HL-60/S4 treated with phorbol 12-myristate 13-acetate at 8.2 ng/mL for 4 days and 3 days (cell line): Measurements from ENCODE around the gene TEX10.
"Not testable (repeated sequence)": the region's sequence is repeated elsewhere in the genome, so short reads cannot be mapped to it uniquely, and the experiment has no call there.

ENCODE experiments used
- in situ Hi-C: fragments of 300-500 bp; cut with MboI; formaldehyde crosslinking; loops from 2 replicates; pipeline ENCODE4 v1.15.0; 2022; ENCODE audit warnings: low sequenced_read_pairs

Gene TEX10

DNA sequence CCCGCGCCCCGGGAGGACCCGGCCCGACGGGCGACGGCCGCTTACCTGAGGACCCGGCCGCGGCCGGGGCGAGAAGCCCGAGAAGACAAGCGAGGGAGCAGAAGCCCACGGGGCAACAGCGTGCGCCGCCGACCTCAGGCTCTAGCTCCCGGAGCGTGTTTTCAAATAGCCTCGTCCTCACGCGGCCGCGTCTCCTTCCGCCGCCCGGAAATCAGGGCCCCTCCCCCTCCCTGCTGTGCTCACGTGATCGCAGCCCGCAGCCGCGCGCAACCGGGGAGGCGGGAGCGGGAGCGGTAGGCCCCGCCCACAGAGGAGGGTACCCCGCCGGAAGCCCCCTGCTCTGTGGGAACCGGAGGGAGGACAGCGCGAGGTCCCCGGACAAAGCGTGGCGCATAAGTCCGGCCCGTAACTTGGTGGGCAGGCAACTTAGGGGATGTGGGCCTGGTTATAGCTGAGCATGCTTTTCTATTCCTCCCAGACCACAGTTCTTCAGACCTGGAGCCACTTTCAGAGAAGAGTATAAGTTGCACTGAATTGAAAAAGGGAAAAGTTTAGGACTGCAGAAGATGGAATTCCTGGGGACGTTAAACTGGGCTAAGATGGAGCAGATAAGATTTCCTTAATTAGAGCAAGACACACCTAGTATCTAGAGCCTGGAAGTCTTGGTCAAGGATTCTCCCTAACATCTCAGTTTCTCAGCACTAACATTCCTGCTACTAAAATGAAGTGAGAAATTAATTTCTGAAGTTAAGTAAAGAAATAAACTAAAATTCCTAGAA, at the start of gene TEX10:
Gene TEX10 (minus strand): TSS at position 216 of the 779 bp plus-strand sequence. CDS start 3,579 bp downstream, outside the sequence.
- in situ Hi-C loops, result no loop called here

DNA sequence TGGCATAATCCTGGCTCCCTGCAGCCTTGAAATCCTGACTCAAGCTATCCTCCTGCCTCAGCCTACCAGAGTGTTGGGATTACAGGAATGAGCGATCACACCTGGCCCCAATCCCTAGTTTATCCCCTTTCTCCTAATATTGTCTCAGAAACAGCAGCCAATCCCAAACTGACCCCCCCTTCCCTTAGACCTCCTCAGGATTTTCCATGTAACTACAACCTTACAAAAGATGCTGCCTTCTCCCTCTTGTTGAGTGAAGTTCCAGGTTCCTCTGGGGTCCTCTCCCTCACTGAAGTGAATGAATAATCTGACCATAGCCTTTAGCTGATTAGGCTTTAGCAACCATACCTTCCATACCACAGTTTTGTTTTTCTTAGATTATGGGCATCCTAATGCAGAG, 48.3 kb upstream of the TEX10 start:
- in situ Hi-C loops, result no loop called here

DNA sequence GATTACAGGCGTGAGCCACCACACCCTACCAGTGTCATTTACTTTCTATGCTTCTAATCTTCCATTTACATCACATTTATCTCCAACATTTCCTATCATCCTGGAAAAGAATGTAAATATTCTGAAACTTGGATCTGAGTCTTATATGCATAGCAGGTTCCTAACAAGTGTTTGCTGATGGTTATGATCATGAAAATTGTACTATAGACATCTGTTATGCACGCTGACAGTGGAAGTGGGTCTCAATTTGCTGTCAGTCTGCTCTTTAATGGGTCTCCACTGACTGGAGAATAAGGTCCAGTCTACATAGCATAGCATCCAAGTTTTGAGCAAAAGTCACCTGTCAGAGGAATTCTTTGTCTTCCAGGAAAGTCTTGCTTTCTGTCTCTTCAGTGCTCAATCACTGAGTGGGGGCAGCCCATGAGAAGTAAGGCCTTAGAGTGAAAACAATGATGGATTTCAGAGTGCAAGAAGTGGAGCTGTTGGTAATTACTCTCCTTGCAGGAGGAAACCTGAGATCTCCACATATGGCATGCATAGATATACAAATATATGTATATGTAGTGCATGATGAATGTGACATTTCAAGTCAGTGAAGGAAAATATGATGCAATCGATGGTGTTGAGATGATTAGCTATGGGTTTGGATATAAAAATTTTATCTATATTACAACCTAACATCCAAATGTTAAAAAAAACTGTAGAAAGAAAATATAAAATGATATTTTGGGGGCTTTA, 45.0 kb upstream of the TEX10 start:
- in situ Hi-C loops, result no loop called here

DNA sequence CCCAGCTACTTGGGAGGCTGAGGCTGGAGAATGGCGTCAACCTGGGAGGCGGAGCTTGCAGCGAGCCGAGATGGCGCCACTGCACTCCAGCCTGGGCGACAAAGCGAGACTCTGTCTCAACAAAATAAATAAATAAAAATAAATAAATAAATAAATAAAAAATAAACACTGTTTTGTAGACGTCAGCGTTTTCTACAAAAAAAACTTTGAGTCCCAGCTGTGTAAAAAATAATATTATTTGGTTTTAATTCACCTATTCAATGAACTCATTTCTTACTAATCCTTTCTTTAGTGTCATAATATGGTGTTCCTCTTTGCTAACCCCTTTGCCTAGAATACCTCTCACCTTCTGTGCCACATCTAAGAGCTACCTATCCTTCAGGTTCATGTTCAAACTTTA, 44.0 kb upstream of the TEX10 start:
- in situ Hi-C loops, result no loop called here

DNA sequence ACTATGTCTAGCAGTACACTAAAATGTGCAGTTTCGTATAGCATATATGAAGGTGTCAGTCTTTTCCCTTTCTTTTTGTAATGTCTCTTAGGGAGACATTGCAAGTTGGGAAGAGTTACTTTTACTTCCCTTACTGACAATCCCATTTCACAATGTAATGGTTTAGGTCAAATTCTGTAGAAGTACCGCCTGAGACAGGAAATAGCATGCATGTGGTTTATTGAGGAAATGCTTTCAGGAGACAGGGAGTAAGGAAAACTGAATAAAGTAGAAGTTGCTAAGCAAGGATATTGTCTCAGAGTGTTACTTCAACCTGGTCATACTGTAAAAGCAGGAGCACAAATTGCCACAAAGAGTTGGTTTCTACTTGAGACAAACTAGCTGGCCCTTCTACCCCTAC, 42.1 kb upstream of the TEX10 start:
- in situ Hi-C loops, result no loop called here

DNA sequence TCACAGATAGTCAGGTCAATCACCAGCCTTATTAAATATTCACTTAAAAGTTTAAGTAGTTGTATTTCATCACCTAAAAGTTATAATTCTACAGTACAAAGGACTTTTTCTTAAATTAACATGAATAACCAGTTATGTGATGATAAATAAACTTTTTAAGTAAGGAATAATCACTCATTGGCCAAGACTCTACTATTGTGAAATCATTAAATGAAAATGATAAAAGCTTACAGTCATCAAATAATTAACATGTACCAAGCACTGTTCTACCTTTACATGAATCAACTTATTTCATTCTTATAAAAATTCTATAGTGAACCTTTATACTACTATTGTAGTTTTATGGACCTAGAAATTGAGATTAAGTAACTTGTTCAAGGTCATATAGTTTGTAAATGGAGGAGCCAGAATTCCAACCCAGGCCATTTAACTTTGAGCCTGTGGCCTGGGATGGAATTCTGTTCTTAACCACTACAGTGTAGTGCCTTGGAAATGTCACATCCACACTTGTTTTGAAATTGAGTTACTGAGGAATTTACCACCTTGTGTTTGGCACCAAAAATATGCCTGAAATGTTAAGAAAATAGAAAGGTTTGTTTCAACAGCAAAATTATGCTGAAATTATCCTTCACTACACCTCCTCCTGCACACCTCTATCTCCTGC, 41.4 kb upstream of the TEX10 start:
- in situ Hi-C loops, result no loop called here

DNA sequence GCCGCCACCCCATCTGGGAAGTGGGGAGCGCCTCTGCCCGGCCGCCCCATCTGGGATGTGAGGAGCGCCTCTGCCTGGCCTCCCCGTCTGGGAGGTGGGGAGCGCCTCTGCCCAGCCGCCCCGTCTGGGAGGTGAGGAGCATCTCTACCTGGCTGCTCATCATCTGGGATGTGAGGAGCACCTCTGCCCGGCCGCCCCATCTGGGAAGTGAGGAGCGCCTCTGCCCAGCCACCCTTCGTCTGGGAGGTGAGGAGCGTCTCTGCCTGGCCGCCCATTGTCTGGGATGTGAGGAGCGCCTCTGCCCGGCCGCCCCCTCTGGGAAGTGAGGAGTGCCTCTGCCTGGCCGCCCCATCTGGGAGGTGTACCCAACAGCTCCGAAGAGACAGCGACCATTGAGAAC, 40.2 kb upstream of the TEX10 start:
- in situ Hi-C loops, result not testable (repeated sequence)

DNA sequence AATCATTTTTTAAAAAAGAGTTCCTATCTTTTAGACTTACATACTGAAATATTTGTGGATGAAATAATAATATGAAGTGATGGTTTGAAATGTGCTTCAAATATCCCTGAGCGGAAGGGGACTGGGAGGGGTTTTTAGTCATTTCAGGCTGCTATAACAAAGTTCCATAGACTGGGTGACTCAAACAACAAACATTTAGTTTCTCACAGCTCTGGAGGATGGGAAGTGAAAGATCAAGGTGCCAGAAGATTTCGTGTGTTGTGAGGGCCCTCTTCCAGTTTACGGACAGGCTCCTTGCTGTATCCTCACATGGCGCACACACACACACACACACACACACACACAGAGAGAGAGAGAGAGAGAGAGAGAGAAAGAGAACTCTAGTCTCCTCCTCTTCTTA, 27.1 kb upstream of the TEX10 start:
- in situ Hi-C loops, result no loop called here

DNA sequence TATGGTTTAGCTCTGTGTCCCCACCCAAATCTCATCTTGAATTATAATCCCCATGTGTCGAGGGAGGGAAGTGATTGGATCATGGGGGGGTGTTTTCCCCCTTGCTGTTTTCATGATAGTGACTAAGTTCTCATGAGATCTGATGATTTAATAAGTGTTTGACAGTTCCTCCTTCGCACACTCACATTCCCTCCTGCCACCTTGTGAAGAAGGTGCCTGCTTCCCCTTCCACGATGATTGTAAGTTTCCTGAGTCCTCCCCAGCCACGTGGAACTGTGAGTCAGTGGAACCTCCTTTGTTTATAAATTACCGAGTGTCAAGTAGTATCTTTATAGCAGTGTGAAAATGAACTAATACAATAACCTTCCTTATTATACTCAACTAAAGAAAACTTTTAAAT, 24.3 kb upstream of the TEX10 start:
- in situ Hi-C loops, result no loop called here

DNA sequence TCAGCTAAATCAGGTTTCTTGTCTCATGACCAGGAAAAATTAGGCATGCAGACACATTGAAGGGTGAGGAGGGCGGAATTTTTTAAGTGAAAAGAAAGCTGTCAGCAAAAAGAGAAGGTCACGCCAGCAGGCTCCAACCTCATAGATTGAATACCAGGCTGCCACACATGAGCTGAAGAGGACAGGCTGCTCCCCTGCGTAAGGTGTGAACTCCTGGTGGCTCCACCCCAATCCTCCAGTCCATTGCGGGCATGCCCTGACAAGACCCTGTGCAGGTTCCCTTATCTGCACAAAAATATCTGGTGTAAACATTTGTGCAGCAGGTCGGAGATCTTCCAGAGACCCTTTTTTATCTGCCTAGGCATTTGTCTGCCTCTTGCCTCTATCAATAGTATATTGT, 22.9 kb upstream of the TEX10 start:
- in situ Hi-C loops, result no loop called here

DNA sequence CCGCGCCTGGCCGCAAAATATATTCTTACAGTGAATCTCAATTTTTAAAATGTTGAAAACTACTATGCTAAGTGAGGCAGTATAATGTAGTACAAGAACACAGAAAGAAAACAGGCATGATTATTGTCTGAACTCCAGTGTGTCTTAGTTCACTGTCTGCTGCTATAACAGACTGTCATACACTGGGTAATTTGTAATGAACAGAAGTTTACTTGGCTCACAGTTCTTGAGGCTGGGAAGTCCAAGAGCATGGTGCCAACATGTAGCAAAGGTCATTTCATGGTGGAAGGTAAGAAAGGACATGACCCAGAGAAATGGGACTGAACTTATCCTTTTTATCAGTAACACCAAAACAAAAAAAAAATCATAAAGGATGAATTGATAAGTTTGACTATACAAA, 19.9 kb upstream of the TEX10 start:
- in situ Hi-C loops, result no loop called here

DNA sequence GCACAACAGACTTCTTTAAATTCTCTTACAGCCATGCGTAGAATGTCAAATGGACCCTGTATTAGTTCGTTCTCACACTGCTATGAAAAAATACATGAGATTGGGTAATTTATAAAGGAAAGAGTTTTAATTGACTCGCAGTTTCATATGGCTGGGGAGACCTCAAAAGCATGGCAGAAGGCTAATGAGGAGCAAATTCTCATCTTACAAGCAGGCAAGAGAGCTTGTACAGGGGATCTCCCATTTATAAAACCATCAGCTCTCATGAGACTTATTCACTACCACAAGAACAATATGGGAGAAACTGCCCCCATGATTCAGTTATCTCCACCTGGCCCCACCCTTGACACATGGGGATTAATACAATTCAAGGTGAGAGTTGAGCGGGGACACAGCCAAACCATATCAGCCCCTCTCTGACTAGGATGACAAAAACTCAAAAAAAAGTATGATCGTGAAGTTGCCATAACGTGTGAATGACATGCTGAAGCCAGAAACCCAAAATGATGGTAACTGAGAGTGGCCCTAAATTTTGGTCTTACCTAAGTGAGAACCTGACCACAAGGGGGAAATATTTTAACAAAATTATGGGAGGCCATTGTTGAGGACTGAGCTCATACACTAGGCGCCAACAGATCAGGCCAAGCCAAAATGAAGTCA, 17.5 kb upstream of the TEX10 start:
- in situ Hi-C loops, result no loop called here

DNA sequence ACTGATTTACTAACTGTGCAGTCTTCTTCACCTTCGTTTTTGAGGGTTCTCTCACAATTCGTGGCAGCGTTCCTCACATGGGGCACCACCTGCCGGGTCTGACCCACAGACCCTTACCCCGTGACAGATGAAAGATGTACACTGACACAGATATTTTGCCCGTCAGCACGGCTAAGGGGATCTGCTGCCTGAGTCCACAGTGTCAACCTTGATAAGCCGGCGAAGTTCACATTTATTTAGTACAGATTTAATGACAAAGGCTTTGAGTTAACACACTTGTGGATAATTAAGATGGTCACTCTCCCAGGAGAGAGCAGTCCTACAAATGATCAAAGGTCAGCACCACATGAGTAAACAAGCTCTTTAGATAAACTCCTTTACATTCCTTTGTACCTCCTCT, 15.9 kb upstream of the TEX10 start:
- in situ Hi-C loops, result no loop called here

DNA sequence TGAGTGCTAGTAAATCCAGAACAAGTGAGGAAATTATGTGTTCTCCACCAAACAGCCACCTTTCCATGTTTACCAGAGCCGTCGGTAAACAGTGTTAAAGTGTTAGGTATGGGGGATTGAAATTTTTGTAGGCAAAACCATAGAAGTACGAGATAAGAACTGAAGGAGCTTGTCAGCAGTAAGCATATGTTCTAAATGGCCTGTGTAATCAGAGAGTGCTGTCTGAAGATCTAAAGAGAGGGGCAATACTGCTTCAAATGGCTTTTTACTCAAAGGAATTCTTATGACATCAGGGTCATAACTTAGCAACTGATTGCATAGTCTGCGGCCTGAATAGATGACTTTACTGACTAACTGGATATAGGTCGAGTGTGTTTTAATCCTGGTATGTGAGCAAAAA, 13.4 kb upstream of the TEX10 start:
- in situ Hi-C loops, result no loop called here

DNA sequence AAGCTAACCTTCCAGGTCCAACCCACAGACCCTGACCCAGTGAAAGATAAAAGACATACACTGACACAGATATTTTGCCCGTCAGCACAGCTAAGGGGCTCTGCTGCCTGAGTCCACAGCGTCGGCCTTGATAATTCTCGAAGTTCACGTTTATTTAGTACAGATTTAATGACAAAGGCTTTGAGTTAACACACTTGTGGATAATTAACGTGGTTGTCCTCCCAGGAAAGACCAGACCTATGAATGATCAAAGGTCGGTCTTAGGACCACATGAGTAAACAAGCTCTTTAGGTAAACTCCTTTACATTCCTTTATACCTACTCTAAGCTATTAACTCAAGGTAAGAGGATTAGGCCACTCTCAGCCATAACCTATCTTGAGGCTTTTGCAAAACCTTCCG, 11.3 kb upstream of the TEX10 start:
- in situ Hi-C loops, result no loop called here

DNA sequence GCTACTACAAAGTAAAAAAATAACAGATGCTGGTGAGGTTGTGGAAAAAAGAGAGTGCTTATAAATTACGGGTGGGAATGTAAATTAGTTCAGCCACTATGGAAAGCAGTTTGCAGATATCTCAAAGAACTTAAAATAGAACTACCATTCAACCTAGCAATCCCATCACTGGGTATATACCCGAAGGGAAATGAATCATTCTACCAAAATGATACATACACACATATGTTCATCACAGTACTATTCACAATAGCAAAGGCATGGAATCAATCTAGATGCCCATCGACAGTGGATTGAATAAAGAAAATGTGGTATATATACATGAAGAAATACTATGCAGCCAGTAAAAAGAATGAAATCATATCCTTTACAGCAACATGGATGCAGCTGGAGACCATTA, 6.3 kb upstream of the TEX10 start:
- in situ Hi-C loops, result no loop called here

DNA sequence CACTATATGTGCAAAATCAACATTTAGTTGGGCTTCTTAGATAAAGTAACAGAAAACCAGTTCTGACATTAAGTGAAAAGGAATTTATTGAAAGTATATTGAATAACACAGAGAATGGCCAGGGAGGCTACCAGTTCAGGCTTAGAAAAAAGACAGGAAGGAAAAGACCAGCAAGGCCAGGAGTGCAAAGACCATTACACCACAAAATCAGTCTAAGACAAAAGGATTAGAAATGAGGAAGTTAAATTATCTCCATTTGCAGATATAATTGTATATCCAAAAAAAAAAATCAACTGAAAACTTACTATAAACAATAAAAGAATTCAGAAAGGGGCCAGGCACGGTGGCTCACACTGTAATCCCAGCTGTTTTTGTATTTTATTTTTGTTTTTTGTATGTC, 4.8 kb upstream of the TEX10 start:
- in situ Hi-C loops, result no loop called here

DNA sequence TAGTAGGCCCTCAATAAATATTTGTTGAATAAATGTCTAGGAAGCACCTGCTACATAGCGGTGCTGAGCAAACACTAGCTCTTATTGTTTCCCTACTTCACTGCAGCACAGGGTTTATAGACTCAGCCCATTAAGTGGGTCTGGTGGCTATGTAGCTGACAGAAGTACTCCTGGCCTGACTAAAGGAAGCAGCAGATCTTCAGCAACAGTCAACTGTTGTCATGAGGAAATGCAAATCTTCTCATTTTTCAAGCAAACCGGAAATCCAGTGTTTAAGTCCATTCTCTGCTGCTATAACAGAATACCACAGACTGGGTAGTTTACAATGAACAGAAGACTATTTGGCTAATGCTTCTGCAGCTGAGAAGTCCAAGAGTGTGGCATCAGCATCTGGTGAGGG, 2.8 kb upstream of the TEX10 start:
- in situ Hi-C loops, result no loop called here

DNA sequence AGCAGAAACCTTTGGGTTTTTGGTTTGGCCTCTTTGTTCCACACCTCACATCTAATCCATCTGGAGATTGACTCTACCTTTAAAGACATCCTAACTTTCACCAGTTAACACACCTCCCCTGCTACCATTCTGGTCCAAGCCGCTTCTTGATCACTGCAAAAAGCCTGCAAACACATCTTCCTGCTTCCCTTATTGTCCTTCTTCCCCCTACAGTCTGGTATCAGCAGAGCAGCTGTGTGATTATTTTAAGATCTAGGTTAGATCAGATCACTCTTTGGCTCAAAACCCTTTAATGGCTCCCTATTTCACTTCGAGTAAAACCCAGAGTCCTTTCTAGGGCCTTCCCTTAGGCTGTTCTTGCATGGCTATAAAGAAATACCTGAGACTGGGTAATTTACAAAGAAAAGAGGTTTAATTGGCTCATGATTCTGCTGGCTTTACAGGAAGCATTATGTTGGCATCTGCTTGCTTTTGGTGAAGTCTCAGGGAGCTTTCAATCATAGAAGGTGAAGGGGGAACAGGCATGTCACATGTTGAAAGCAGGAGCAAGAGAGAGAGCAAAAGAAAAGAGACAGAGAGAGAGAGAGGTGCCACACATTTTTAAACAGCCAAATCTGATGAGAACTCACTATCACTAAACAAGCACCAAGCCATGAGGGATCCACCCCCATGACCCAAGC, 1.5 kb upstream of the TEX10 start:
- in situ Hi-C loops, result no loop called here

DNA sequence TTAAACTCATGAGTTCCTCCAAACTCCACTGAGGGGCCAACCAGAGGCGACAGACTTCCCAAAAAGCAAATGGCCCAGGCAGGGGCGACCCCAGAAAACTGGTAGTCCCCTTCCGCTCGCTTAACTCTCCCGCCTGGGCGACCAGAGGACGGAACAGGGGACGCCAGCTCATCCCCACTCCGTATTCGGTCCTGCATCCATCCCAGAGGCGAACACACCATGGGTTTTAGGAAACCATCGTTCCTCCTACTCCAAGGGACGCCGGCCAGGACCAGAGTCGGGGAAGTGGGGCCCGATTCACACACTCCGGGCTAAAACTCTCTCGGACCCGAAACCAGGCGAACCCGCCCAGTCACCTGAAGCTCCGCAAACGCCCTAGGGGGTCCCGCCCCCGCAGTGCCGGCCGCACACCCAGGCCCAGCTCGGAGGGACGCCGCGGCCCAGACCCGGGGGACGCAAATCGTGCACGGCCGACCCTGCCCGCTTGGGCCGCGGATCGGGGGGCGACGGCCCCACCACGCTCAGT, 478 bp downstream of the TEX10 start:
- in situ Hi-C loops, result no loop called here

DNA sequence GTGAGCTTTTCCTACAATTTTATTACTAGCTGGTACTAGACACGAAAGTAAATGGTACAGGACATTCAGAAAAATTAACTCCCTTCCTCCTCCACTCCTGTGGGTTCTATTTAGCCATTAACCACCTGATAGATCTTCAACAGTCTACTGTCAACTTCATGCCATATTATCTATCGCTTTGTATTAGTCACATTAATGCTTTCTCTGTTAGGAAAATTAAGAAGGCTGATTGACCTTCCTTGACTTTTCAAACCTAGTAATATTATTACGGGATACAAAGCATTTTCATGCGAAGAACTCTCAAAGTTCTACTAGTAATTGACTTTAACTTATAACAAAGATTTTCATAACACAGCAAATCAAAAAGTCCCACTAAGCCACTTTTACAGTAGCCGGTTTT, 1.2 kb downstream of the TEX10 start:
- in situ Hi-C loops, result no loop called here
